ENCODE results near the gene BCR.
"Not testable (repeated sequence)": the region's sequence is repeated elsewhere in the genome, so short reads cannot be mapped to it uniquely, and the experiment has no call there.

BCR gene

DNA sequence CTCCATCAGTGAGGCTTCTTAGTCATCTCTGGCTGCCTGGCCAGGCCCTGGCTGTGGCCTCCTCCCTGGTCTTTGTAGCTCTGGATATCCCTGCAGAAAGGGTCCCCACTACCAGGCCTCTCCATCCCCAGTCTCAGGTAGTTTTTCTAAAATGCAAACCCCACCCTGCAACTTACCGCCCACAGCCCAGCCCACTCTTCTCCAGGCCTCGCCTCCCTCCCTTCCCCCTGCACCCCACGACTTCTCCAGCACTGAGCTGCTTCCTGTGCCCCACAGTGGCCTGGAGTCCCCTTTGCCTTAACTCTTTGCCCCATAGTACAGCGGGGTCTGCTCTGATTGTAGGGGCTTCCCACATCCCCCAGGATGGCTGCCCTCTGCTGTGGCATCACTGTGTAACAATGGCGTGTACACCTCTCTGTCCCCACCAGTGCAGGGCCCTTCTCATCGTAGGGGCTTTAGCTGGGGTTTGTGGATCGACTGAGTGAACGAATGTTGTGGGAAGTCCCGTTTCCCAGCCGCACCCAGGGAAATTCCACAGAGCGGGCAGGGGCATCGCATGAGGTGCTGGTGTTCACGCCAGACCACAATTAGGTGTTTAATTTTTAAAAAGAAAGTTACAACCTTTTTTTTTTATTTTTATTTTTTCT, 111.6 kb downstream of the BCR start:
- no peak for FAIRE-seq

GRCh38 chr22:23292453-23293350, 112.4 kb downstream of the BCR start:
- no peak for FAIRE-seq

- FAIRE-seq: no peak
Observed at GRCh38 chr22:23293720-23294119, 113.4 kb downstream of the BCR start.

GRCh38 chr22:23294221-23294620, 113.9 kb downstream of the BCR start:
- FAIRE-seq: no peak

GRCh38 chr22:23300476-23300875, 120.2 kb downstream of the BCR start:
- FAIRE-seq: no peak

- FAIRE-seq: no peak
Observed at GRCh38 chr22:23301591-23301990, 121.3 kb downstream of the BCR start.

- no peak for FAIRE-seq
Observed at GRCh38 chr22:23302171-23303002, 122.1 kb downstream of the BCR start.

- no peak for FAIRE-seq
Observed at GRCh38 chr22:23305321-23305910, 125.1 kb downstream of the BCR start.

GRCh38 chr22:23305922-23306374, 125.6 kb downstream of the BCR start:
- no peak for FAIRE-seq

DNA sequence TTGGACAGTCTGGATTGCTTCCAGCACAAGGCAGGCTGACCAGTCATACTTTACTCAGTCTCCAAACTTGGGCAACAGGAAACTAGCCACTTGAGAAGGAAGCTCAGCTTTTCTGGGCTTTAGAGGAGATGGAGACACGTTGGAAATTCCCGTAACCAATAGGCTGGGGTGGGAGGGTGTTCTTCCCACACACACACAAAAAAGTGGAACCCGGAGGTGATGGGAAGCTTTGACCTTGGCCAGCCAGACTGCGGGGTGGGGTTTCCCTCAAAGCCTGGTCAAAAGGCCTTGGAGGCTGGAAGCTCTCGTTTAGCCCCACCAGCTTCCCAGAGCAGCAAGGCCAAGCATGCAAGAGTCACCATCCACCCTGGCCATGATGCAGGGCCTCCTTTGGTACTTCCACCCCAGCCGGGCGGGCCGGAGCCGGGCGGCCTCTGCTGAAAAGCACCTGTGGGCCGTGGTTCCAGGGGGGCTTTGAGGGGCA, 126.2 kb downstream of the BCR start:
- no peak for FAIRE-seq

GRCh38 chr22:23306926-23307325, 126.6 kb downstream of the BCR start:
- FAIRE-seq: no peak

GRCh38 chr22:23307511-23307910, 127.2 kb downstream of the BCR start:
- FAIRE-seq: not testable (repeated sequence)

DNA sequence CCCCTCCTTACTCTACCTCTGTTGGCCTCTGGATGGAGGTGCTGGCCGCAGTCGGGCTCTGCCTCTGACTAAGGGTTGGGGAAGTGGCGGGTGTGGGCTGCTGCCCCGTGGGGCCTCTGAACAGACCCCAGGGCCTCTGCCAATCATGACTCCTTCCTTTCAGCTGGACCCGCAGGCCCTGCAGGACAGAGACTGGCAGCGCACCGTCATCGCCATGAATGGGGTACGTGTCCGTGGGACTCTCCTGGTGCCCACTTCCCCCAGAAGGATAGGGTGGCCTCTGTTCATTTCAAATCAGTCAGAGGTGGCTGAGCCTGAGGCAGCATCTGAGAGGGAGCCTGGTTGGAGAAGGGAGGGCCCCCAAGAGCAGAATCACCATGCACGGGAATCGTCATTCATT, 129.0 kb downstream of the BCR start:
- FAIRE-seq: not testable (repeated sequence)

GRCh38 chr22:23310443-23311097, 130.3 kb downstream of the BCR start:
- not testable (repeated sequence) for FAIRE-seq

- not testable (repeated sequence) for FAIRE-seq
Observed at GRCh38 chr22:23311635-23312420, 131.5 kb downstream of the BCR start.

GRCh38 chr22:23313791-23314567, 133.7 kb downstream of the BCR start:
- FAIRE-seq: no peak

- FAIRE-seq: no peak
Observed at GRCh38 chr22:23315341-23315917, 135.1 kb downstream of the BCR start.

- FAIRE-seq: not testable (repeated sequence)
Observed at GRCh38 chr22:23316596-23316995, 136.3 kb downstream of the BCR start.

- FAIRE-seq: not testable (repeated sequence)
Observed at GRCh38 chr22:23318316-23318715, 138.0 kb downstream of the BCR start.
